GM11168 (cell line): ENCODE results near the gene IQCF2.
"Not testable (repeated sequence)": the region's sequence is repeated elsewhere in the genome, so short reads cannot be mapped to it uniquely, and the experiment has no call there.

ENCODE experiments used
- in situ Hi-C: fragments of 300-500 bp; cut with MboI; formaldehyde crosslinking; loops from one replicate; pipeline ENCODE4 v1.12.0; 2022; ENCODE audit warnings: low sequenced_read_pairs; ENCODE audit not compliant: unreplicated experiment

The IQCF2 gene

DNA sequence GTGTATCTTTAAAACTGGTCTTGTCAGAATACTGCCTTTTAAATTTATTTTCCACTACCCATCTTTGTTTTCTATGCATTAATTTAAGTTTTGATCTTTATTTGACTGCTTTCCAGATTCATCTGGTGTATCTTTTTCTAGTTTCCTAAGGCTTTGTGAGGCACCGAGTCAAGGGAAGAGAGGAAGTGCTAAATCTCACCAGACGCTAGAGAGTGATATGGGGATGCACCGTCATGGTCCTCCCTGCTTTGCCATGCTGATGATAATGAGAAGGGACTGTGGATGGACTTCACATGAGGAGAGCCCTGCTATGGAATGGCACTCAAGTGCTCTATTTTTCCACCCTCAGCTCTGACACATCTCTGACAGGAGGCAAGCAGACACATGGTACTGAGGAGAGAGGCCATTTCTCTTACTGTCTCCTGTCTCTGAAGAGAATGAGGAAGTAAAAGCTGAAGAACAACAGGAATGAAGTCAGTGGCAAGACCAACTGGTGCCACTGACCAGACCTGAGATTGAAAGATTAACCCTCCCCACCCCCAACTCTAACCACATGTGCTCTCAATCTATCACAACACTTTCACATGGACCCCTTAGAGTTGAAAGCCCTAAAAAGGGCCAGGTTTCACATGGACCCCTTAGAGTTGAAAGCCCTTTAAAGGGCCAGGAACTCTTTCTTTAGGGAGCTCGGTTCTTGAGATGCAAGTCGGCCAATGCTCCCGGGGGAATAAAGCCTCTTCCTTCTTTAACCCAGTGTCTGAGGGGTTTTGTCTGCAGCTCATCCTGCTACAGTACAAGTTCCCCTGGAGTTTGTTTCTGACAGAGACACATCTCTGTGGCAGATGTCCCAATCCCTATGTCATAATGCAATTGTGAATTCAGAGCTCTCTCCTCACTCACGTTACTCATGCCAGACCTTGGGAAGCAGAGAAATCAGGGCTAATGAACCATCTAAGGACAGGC is at the start of gene IQCF2:
TSS of gene IQCF2 (plus strand) at position 913 of the 963 bp plus-strand sequence. CDS start 52 bp downstream, outside the sequence.
- in situ Hi-C loops, result no loop called here

DNA sequence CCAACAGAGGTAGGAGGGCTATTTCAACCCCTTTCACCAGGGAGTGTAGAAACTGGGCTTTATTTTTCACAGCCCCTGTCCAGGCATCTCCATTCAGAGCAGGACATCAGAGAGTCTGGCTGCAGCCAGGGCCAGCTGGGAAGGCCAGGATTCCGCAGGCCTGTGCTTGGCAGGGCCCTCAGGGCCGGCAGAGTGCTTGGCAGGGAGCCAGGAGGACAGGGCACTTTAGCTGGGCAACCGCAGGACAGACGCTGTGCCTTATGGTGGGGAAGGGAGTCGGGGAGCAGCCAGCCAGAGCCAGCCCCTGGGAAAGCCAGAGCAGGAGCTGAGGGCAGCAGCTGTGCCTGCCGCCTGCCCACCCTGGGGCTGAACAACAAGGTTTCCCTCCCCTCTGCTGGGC is 47.9 kb upstream of the IQCF2 start:
- in situ Hi-C loops, result no loop called here

DNA sequence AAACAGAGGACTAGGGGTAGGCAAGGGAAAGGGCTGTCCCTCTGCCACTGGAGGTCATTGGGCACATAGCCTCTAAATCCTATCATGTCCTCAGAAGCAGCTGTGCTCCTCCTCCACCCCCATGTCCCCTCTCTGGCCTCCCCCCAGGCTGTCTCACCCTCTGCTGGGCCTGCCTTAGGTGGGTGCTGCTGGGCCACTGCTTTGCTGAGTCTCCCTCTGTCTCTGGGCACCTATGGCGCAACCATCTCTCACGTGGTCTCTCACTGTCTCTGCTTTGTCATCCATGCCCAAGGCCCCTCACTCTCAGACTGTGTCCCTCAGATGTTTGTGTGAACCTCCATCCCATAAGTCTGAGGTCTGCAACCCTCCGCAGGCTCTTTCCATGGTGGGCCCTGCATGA is 47.4 kb upstream of the IQCF2 start:
- in situ Hi-C loops, result no loop called here

DNA sequence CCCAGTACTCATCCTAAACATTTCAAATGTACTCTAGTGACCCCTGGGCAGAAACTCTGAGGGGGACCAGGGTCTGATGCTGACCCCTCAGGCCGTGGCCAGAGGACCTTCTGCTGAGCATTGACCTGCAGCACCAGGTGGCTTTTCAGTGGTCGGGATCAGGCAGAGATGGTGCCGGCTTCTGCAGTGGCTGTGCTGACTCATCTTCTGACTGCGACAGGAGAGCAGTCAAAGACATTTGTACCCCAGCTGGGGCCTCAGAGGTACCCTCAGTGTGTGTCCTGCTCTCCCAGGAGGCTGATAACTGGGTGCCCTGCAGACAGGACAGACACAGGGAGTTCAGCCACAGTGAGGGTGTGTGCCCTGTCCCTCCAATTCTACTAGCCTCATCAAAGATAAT is 45.8 kb upstream of the IQCF2 start:
- in situ Hi-C loops, result no loop called here

DNA sequence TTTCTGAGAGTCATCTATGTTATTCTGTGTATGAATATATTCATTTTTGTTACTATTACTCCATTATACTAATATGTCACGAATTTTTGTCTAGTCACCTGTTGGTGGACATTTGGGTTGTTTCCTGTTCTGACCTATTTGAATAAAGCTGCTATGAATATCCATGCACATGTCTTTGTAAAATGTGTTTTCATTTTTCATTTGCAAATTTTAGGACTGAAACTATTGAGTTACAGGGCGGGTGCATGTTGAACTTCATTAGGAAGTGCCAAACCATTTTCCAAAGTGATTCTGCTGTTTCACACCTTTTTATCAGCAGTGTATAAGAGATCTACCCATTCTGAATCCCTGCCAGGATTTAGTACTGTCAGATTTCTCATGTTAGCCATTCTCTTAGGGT is 44.7 kb upstream of the IQCF2 start:
- in situ Hi-C loops, result no loop called here

DNA sequence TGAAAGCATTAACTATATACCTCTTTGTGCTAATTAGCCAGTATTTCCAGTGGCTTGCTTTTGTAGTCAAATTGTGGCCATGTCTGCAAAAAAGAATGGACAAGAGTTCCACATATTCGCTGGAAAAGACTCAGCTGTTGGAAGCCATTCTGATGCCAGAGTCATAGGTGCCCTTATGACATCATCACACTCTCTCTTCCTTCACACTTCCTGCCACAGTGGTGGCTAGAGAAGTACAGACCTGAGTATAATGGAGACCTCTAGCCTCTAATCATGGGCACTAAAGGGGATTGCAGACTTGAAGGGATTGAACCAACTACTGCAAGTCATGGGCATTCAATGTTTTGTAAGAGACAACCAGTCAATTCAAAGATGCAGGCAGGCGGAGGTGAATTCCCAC is 44.0 kb upstream of the IQCF2 start:
- in situ Hi-C loops, result no loop called here

DNA sequence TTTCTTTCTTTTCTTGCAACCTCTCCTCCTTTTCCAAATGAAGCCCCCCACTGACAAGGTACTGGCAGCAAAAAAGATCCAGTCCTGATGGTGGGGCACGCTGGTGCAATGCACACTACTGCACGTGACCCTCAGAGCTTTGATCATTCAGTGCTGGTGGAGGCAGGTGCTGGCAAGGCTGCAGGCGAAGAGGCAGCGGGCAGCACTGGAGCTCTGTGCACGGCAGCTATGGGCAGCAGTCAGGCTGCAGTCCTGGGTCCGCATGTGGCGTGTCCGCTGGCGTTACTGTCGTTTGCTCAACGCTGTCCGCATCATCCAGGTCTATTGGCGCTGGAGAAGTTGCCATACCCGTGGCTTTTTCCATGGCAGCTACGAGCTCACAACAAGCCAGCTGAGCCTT is 42.3 kb upstream of the IQCF2 start:
- in situ Hi-C loops, result no loop called here

DNA sequence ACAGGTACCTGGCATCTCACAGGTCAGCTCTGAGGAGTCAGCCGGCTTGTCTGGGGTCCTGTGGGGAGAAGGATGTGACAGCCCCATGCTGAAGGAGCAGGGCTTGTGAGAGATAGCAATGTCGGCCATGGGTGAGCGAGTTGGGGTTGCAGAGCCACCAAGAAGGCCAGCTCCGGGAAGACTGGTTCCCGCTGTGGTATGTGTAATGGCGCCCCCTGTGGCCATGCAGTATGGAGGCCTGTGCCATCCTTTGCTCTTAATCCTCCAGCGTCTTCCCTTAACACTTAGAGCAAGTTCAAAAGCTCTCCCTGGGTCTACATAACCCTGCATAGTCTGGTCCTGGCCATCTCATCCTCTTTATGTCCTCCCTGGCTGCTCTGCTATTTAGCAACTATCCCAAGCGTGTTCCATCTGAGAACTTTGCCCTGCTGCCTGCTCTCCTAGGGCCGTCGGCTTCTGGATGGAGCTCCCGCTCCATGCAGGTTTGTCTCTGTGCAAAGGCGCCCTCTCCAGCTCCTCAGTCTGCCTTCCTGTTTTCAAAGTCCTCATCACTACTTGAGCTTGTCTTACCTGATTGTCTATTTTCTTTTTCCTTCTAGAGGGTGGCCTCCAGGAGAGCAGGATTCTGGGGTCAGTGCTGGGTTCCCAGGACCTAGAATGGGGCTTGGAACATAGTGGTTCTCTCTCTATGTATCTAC is 41.6 kb upstream of the IQCF2 start:
- in situ Hi-C loops, result no loop called here

DNA sequence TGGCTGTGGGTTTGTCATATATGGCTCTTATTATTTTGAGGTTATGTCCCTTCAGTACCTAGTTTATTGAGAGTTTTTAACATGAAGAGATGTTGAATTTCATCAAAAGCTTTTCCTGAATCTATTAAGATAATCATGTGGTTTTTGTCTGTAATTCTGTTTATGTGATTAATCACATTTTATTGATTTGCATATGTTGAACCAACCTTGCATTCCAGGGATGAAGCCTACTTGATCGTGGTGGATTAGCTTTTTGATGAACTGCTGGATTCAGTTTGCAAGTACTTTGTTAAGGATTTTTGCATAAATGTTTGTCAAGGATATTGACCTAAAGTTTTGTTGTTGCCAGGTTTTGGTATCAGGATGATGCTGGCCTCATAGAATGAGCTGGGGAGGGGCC is 33.1 kb upstream of the IQCF2 start:
- in situ Hi-C loops, result no loop called here

DNA sequence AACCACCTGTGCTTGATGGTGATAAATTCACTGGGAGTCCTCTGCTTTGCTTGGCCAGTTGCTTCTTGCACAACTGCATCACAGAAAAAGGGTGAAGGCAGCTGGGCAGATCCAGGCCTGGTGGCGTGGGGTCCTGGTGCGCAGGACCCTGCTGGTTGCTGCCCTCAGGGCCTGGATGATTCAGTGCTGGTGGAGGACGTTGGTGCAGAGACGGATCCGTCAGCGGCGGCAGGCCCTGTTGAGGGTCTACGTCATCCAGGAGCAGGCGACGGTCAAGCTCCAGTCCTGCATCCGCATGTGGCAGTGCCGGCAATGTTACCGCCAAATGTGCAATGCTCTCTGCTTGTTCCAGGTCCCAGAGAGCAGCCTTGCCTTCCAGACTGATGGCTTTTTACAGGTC is 31.1 kb upstream of the IQCF2 start:
- in situ Hi-C loops, result no loop called here

DNA sequence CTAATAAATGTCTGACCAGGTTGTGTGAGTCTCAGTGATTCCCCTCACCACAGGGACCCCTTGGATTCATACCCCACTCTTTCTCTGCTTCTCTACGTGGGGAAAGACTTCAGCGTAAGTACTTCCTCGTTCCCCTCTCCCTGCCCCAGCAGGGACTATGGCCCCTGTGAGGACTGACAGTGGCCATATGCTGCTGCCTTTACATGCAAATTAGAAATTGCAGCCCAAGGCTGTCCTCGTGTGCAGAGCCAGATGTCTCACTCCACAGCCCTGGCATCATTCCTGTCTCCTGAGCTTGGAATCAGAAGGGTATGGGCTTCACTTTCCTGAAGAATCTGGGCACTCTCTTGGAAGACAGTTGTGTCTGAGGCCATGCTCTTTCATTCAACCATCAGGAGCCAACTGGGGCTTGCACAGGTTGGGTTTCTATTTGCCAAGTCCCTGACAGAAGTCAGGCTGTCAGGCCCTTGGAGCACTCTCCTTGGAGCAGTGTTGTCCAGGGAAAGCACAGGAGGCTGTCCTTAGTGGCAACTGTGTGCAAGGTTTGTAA is 30.5 kb upstream of the IQCF2 start:
- in situ Hi-C loops, result no loop called here

DNA sequence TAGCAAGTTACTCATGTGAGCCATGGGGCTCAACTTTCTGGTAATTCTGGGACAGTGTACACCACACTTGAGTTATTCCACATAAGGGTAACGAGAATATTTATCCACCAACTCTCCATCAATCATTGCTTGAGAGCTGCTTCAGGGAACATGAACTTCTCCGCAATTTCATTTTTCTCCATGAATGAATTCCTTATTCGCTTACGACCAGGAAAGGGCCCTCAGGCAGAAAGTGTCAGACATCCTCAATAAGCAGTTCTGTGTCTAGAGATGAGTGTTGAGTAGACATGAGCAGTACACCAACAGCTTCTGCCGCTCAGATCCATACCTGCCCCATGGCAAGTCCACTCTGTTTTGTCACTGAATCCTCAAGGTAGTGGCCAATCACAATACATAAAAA is 24.8 kb upstream of the IQCF2 start:
- in situ Hi-C loops, result no loop called here

DNA sequence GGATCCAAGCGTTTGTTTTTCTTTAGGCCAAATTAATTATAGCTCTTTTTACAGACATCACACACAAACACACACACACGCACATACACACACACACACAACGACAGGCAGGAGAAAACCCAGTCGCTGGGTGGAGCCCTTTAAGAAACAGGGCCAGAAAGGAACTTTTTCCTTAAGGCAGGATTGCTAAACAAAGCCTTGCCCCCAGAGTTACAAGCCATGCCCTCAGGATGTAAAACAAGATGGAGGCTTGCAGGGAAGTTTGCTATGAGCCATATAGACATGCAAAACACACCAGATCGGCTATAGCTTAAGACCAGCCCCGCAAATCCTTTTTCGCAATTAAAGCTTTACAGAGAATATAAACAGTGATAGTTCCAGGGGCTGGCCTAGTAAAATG is 16.3 kb upstream of the IQCF2 start:
- in situ Hi-C loops, result no loop called here

DNA sequence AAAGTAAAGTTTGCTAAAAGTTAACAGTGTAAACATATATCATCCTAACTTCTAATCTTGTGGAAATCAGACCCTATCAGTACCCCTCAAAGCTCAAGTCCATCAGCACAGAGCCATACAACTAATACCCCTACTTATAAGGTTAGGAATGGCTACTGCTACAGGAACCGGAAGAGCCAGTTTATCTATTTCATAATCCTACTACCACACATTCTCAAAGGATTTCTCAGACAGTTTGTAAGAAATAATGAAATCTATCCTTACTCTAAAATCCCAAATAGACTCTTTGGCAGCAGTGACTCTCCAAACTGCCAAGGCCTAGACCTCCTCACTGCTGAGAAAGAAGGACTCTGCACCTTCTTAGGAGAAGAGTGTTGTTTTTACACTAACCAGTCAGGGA is 6.0 kb upstream of the IQCF2 start:
- in situ Hi-C loops, result not testable (repeated sequence)

DNA sequence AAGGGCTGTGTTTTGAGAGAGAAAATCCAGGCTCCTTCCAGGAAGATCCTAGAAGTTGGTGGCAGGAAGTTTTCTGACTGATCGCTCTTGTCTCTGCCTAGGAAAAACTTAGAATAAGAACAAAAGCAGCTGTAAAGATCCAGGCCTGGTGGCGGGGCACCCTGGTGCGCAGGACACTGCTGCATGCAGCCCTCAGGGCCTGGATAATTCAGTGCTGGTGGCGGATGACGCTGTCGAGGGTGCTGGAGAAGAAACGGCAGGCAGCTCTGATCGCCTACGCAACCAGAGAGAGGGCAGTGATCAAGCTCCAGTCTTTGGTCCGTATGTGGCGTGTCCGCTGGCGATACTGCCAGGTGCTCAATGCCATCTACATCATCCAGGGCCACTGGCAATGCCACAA is 1.5 kb downstream of the IQCF2 start:
- in situ Hi-C loops, result no loop called here

DNA sequence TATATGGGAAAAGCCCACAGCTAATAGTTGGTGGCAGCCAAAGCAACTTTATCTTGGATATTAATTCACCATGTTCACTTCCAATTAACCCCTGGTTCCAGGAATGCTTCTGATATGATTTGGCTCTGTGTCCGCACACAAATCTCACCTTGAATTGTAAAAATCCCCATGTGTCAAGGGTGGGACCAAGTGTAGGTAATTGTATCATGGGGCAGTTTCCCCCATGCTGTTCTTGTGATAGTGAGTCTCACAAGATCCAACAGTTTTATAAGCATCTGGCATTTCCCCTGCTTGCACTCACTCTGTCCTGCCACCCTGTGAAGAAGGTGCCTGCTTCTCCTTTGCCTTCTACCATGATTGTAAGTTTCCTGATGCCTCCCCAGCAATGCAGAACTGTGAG is 7.5 kb downstream of the IQCF2 start:
- in situ Hi-C loops, result not testable (repeated sequence)

DNA sequence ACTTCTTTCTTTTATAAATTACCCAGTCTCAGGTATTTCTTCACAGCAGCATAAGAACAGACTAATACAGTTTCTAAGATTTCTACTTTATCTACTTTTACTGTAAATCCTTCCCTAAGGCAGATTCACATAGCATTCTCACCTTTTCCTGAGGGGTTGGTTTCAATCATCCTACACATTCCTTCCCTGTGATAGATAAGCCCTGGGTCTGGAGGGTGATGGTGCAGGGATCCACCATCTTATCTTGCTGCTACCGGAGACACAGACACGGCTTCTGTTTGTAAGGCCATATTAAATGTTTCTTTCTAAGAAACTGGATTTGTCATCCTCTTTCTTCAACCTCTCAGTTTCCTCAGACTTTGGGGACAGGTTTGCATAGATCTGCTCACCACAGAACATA is 7.9 kb downstream of the IQCF2 start:
- in situ Hi-C loops, result no loop called here

DNA sequence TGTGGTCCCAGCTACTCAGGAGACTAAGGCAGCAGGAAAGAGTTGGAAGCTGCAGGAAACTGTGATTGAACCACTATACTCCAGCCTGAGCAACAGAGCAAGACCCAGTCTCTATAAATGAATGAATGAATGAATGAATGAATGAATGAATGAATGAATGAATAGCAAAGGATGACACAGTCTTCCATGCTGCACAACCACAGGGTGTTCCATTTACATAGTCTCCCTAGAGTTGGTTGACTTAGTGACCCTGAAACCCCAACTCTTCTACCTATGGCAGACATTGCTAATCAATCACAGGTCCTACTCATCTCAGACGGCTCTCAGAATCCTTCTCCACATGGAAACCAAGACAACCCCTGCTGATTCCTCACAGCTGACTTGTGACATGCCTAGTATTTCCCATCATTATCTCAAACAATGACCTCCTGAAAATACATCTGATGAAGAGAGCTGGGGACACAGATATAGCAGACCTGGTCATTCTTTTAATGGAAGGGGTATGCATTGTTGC is 11.9 kb downstream of the IQCF2 start:
- in situ Hi-C loops, result no loop called here

DNA sequence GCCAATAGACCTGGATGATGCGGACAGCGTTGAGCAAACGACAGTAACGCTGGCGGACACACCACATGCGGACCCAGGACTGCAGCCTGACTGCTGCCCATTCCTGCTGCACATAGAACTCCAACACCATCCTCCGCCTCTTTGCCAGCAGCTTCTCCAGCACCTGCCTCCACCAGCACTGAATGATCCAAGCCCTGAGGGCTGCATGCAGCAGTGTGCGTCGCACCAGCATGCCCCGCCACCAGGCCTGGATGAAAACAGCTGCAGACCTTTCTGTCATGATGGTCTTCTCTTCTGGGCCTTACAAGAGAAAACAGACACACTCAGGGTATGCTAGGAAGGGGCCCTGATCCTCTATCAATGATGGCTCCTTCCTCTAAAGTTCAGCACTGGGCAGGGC is 12.5 kb downstream of the IQCF2 start:
- in situ Hi-C loops, result no loop called here

DNA sequence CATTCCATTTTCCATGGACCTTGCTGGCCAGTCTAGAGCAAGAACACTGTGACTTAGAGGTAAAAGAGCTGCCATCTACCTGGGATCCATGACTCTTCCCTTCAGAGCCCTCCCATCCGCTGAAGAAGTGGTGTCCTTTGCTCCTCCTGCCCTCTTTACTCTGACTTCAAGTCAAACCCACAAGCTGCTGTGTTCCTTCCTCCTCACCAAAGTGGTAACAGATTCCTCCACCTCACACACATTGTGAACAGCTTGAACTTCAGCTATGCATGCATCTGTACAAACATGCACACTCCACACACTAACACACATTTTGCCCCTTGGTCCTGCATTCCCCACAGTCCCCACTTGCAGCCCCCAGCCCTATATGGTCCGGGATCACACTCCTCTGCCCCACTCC is 13.0 kb downstream of the IQCF2 start:
- in situ Hi-C loops, result no loop called here

DNA sequence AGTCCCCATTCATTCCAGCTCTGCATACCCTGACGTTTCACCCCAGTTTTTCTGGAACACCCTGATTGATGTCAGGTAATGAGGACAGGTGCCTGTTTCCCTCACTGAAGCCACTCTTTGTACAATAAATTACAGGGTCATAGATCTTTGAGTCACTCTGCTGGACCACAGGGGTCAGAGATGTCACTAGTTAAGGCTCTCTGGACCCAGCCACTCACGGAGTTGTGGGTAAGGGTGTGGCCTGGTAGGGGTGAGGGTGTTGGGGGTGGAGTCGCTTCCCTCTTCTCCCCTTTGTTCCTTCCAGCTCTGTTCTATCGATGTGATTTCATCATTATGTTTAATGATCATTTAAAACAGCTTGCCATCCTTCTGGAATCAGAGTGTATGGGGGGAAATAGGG is 13.5 kb downstream of the IQCF2 start:
- in situ Hi-C loops, result no loop called here
